ENCODE measurements around the gene DIPK1B.
A peak's percentile ranks its signal among the peaks of the same experiment; 100 is the strongest.

DIPK1B gene

DNA sequence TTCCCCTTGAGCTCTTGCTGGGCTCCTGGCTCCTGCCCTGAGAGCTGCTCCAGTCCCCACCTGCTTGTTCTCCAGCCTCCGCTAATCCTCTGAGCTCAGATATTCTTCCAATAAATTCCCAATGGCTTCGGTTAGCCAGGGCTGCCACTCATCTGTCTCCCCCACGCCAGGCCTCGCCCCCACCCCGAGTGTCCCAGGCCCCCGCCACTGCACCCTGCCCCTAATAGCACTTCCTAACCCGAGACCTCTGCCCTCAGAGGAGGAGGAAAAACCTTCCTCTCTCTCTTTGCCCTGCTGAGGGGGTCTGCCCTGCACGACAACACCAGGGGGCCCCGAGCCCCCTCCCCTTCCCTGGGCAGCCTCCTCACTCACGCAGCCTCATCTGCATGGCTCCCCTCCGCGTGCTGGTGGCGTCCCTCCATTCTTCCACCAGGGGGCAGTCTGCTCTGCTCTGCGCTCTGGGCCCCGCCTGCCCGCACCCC, 57.4 kb downstream of the DIPK1B start:
- peak; percentile 60 for DNase-seq (ENCODE audit: low spot score)

- no peak for DNase-seq (ENCODE audit: low spot score)
Observed at GRCh38 chr9:136771907-136772415, 59.6 kb downstream of the DIPK1B start.

GRCh38 chr9:136773386-136774044, 61.1 kb downstream of the DIPK1B start:
- no peak for DNase-seq (ENCODE audit: low spot score)
